PC-9 (cell line): ENCODE measurements around the gene CTNND2. TPM values are rescaled to one million over a fixed set of nuclear protein-coding genes. Genes with fewer than 3 reads are reported as not detected.

Experiments used
- BruUV-seq: library from RNA; stranded (reverse); fragments of 400-500 nt; replicated peaks from 2 replicates; lab custom pipeline; 2021; lab: Mats Ljungman, UMichigan
- CTCF ChIA-PET: fragments of 300-600 bp; sonication (Branson Sonifier 250); formaldehyde crosslinking; loops from one replicate; lab custom pipeline; 2022; ENCODE audit warnings: antibody characterized with exemption; lab: Charles Lee
- POLR2A ChIA-PET: fragments of 300-600 bp; sonication (Branson Sonifier 250); formaldehyde crosslinking; loops from one replicate; lab custom pipeline; 2022; ENCODE audit warnings: antibody characterized with exemption; ENCODE audit not compliant: unreplicated experiment; lab: Charles Lee
- DNase-seq, 2 experiments: peaks; one replicate each; pipeline versions ENCODE4 v3.0.0 to v3.0.0-alpha.2; 2015 to 2022; ENCODE audit warnings: mixed read lengths in 1 of 2
- H2AFZ ChIP-seq: fragments of 200-600 bp; sonication (generic); 2 replicates; pipeline ENCODE4 v1.8.1; 2017; ENCODE audit warnings: antibody characterized with exemption
- H3F3A ChIP-seq: fragments of 200-600 bp; sonication (generic); 2 replicates; pipeline ENCODE4 v1.8.1; 2017; ENCODE audit warnings: antibody characterized with exemption, mild to moderate bottlenecking, low read depth; ENCODE audit not compliant: insufficient read depth
- H3K27ac ChIP-seq: fragments of 200-600 bp; sonication (generic); 2 replicates; pipeline ENCODE4 v1.6.1; 2016; ENCODE audit warnings: mixed run types
- H3K27me3 ChIP-seq: fragments of 200-600 bp; sonication (generic); 2 replicates; pipeline ENCODE4 v1.6.1; 2016; ENCODE audit warnings: low read depth, mixed run types; ENCODE audit not compliant: insufficient read depth
- H3K36me3 ChIP-seq: fragments of 200-600 bp; sonication (generic); 2 replicates; pipeline ENCODE4 v1.6.1; 2016; ENCODE audit warnings: low read depth, mixed run types
- H3K4me1 ChIP-seq: fragments of 200-600 bp; sonication (generic); replicated peaks from 2 replicates; pipeline ENCODE4 v1.6.1; 2016; ENCODE audit warnings: mixed run types; ENCODE audit not compliant: insufficient read depth
- H3K4me2 ChIP-seq: fragments of 200-600 bp; sonication (generic); 2 replicates; pipeline ENCODE4 v1.6.1; 2017; ENCODE audit warnings: mixed run types
- H3K4me3 ChIP-seq: fragments of 200-600 bp; sonication (generic); 2 replicates; pipeline ENCODE4 v1.6.1; 2016; ENCODE audit warnings: mixed run types
- H3K79me2 ChIP-seq: fragments of 200-600 bp; sonication (generic); 2 replicates; pipeline ENCODE4 v1.6.1; 2017; ENCODE audit warnings: low read depth, mixed run types
- H3K9me2 ChIP-seq: fragments of 200-600 bp; sonication (generic); 2 replicates; pipeline ENCODE4 v1.8.1; 2017; ENCODE audit warnings: mild to moderate bottlenecking; ENCODE audit not compliant: insufficient read depth
- H3K9me3 ChIP-seq: fragments of 200-600 bp; sonication (generic); 2 replicates; pipeline ENCODE4 v1.8.1; 2016; ENCODE audit warnings: low read depth; ENCODE audit not compliant: insufficient read depth
- H4K20me1 ChIP-seq: fragments of 200-600 bp; sonication (generic); 2 replicates; pipeline ENCODE4 v1.8.1; 2017; ENCODE audit not compliant: insufficient read depth
- CTCF ChIP-seq: fragments of 200-600 bp; sonication (generic); conservative IDR thresholded peaks from 2 replicates; pipeline ENCODE4 v1.6.1; 2017; ENCODE audit warnings: mixed run types, antibody characterized with exemption, mild to moderate bottlenecking, moderate library complexity
- EZH2 ChIP-seq: fragments of 200-600 bp; sonication (generic); IDR thresholded peaks from 2 replicates; pipeline ENCODE4 v1.8.0; 2017; ENCODE audit warnings: antibody characterized with exemption, low read depth
- intact Hi-C: fragments of 100-400 bp; cut with micrococcal nuclease; formaldehyde crosslinking; loops from one replicate; pipeline ENCODE4 v1.10.0; 2022; ENCODE audit not compliant: unreplicated experiment
- total RNA-seq: library from RNA; stranded (reverse); gene quantifications from 2 replicates; pipeline ENCODE4 v1.2.3, GENCODE V29; 2021

The CTNND2 gene
- total RNA-seq, 1 experiment from 2014 or later, result not detected

- no peaks in the 10 kb centered on the region for H4K20me1 ChIP-seq
- no peaks in the 10 kb centered on the region for H3K79me2 ChIP-seq
- DNase-seq, result no peak
- H3K36me3 ChIP-seq, result no peaks in the 10 kb centered on the region
- no peak overlapping the region for H3K27ac ChIP-seq
- no peaks in the 10 kb centered on the region for H3F3A ChIP-seq
- peaks cover 5% of the 10 kb centered on the region; the same call in 1 of the 2 replicates for H3K27me3 ChIP-seq
- no peak overlapping the region for H3K4me3 ChIP-seq
- ChIA-PET POLR2A (no interaction called here), CTCF (no interaction called here)
- H3K4me2 ChIP-seq, result no peak overlapping the region
- TF ChIP-seq CTCF (no peak), EZH2 (no peak)
- no TSS peak for BruUV-seq
- no peak overlapping the region for H2AFZ ChIP-seq
- H3K9me2 ChIP-seq, result no peaks in the 10 kb centered on the region
- H3K9me3 ChIP-seq, result no peaks in the 10 kb centered on the region
- no peaks in the 10 kb centered on the region for H3K4me1 ChIP-seq
- intact Hi-C loops, result no loop called here
Observed at GRCh38 chr5:11684607-11685006, 219.6 kb downstream of the CTNND2 start.

DNA sequence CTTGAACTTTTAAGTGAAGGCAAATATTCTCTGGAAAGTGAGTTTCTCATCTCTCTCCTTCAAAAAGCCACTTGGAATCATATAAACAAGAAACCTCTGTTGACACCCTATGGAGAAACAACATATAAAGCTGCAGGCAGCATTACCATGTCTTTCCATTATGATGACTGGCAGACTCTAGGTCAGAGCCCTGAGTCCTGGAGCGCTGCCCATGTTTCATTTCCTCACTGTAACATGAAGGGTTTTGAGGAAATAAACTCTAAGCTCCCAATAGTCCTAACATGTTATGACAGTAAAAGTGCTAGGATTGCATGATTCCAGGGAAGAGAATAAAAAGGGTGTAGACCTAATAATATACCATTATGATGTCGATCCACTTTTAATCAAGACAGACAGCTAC, 220.6 kb downstream of the CTNND2 start:
- Histone ChIP-seq H3K9me2 (no peaks in the 10 kb centered on the region), H4K20me1 (no peaks in the 10 kb centered on the region), H3K4me3 (no peak overlapping the region), H3K79me2 (no peaks in the 10 kb centered on the region), H3K27me3 (peaks cover 5% of the 10 kb centered on the region; the same call in 1 of the 2 replicates), H3K4me1 (no peaks in the 10 kb centered on the region), H3K4me2 (no peak overlapping the region), H3K9me3 (no peaks in the 10 kb centered on the region), H2AFZ (no peak overlapping the region), H3K27ac (no peak overlapping the region), H3K36me3 (no peaks in the 10 kb centered on the region), H3F3A (no peaks in the 10 kb centered on the region)
- DNase-seq, result no peak
- TF ChIP-seq EZH2 (no peak), CTCF (no peak)
- CTCF ChIA-PET, result no interaction called here
- BruUV-seq, result no TSS peak
- POLR2A ChIA-PET, result no interaction called here
- intact Hi-C loops, result no loop called here

GRCh38 chr5:11681796-11682195, 222.4 kb downstream of the CTNND2 start:
- Histone ChIP-seq H3K4me3 (no peak overlapping the region), H3F3A (no peaks in the 10 kb centered on the region), H4K20me1 (no peaks in the 10 kb centered on the region), H3K79me2 (no peaks in the 10 kb centered on the region), H3K27ac (no peak overlapping the region), H3K4me2 (no peak overlapping the region), H3K4me1 (no peaks in the 10 kb centered on the region), H3K9me3 (no peaks in the 10 kb centered on the region), H3K27me3 (peaks cover 5% of the 10 kb centered on the region; the same call in 1 of the 2 replicates), H2AFZ (no peak overlapping the region), H3K36me3 (no peaks in the 10 kb centered on the region), H3K9me2 (no peaks in the 10 kb centered on the region)
- POLR2A ChIA-PET, result no interaction called here
- intact Hi-C loops, result no loop called here
- CTCF ChIA-PET, result no interaction called here
- BruUV-seq, result no TSS peak
- TF ChIP-seq EZH2 (no peak), CTCF (no peak)
- no peak for DNase-seq
